Measurements from ENCODE around the gene DAAM1.

The DAAM1 gene

GRCh38 chr14:59189091-59189785 lies 771 bp downstream of the DAAM1 start:
- DNase-seq, result peak; percentile 37

DNA sequence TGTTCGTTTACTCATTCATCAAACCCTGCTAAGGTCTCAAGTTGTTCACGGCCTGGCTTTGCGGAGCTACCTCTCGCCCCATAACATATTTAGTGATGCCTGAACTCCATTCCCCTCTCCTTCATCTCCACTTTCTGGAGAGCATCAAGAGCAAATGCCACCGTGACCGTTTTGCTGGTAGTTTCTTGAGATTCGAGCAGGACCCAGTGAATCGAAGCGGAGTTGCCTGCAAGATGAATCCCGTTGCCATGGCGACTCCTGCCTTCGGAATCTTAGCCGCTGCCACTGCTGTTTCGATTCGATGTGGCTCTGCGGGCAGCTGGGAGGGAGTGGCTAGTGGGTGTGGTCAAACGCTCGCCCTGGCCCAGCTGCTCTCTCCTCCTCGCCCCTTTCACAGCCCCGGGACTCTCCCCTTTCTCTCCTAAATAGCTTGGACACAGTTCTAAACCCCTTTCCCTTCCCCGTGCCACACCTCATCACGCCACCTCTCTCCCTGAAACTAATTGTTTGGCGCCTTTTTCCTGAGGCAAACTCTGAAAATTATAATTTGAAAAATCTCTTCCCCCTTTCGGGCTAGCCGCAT lies 1.4 kb downstream of the DAAM1 start:
- DNase-seq, result peak; percentile 82

- no peak for DNase-seq
These were observed 1.9 kb downstream of the DAAM1 start for GRCh38 chr14:59190372-59190771.

- no peak for DNase-seq
These were observed 7.4 kb downstream of the DAAM1 start for GRCh38 chr14:59195912-59196311.

- DNase-seq, result no peak
These were observed 9.3 kb downstream of the DAAM1 start for GRCh38 chr14:59197695-59198262.

- DNase-seq, result no peak
These were observed 10.7 kb downstream of the DAAM1 start for GRCh38 chr14:59199205-59199604.

DNA sequence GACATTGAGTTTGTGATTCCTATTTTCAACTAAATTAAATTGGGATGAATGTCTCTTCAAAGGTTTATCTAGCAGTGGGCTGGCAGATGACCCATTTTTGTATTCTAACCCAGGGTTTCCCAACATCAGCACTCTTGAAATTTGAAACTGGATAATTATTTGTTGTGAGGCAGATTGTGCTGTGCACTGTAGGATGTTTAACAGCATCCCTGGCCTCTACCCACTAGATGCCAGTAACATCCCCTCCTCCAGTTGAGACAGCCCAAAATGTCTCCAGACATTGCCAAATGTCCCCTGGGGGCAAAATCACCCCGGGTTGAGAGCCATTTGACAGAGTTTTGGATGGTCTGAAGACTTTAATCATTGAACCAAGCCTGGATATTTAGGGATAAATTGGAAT lies 11.1 kb downstream of the DAAM1 start:
- DNase-seq, result no peak

DNA sequence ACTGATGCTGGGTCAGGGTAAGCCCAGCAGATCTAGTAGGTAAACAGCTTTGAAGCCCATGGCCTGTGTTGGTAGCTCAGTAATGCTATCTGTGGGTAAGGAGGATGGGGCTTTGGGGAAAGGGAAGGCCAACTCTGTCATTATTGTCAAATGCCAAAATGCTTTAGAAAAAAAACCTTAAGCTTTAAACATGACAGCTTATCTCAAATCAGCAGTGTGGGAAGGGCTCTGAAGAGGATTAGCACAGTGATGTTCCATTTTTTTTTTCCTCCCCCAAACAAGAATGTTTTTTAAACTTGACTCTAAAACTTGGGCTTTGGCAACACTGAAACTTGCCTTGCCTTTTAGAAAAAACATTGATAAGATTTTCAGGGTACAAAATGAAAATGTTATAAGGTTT lies 11.7 kb downstream of the DAAM1 start:
- no peak for DNase-seq

GRCh38 chr14:59202031-59202430 lies 13.6 kb downstream of the DAAM1 start:
- no peak for DNase-seq

- no peak for DNase-seq
These were observed 15.8 kb downstream of the DAAM1 start for GRCh38 chr14:59204305-59204704.

GRCh38 chr14:59206892-59207291 lies 18.4 kb downstream of the DAAM1 start:
- no peak for DNase-seq

- no peak for DNase-seq
These were observed 19.1 kb downstream of the DAAM1 start for GRCh38 chr14:59207506-59207933.

GRCh38 chr14:59208224-59208814 lies 19.9 kb downstream of the DAAM1 start:
- DNase-seq, result no peak

DNA sequence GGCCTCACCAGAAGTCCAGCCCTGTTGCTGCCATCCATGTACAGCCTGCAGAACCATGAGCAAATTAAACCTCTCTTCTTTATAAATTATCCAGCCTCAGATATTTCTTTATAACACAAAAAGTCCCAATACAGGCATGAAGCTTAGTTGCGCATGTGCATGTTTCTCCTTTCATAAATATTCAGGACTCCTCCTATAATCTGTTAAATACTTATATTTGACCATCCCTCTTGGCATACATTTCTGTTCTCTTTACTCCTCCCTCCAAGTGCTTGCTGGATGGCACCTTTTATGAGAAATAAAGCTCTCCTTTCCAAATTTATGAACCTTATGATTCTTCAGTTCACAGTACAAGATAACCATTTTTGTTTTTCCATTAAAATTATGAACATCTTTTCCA lies 20.5 kb downstream of the DAAM1 start:
- no peak for DNase-seq

DNA sequence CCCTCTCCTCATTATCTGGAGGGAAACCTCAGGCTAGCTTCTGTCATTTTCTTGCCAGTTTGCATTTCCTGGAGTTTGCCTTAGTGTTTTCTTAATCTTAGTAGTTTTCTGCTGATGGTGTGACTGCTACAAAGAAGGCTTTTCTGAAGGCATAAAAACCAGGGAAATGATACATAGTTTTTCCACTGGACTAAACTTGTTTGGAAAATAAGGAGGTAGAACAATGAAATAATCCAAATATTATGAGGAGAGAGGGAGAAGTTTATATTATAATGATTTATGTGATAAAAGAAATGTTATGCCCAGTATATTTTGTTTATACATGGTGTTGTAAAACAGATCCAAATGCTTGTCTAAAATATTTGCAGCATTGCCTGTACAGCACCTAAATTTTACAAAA lies 22.2 kb downstream of the DAAM1 start:
- DNase-seq, result no peak

- DNase-seq, result peak; percentile 60
These were observed 25.2 kb downstream of the DAAM1 start for GRCh38 chr14:59213368-59214315.

- no peak for DNase-seq
These were observed 26.3 kb downstream of the DAAM1 start for GRCh38 chr14:59214702-59215302.

DNA sequence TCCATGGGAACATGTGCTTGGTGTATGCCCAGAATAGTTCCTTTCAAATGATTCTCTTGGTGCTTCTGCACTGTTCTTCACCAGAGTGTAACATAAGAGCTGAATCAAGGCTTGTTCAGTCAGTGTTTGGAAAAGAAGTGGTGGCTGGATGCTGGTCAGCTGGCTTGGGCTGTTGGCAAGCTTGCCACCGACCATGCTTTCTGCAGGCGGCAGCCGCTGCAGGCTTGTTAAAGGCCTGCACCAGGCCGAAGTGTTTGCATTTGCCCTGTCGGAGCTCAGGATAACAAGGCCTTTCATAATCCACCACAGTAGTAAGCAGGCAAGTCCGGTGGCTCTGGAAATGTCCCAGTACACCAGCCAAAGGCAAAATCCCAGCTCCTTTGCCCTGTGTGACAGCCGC lies 26.9 kb downstream of the DAAM1 start:
- peak; percentile 82 for DNase-seq

DNA sequence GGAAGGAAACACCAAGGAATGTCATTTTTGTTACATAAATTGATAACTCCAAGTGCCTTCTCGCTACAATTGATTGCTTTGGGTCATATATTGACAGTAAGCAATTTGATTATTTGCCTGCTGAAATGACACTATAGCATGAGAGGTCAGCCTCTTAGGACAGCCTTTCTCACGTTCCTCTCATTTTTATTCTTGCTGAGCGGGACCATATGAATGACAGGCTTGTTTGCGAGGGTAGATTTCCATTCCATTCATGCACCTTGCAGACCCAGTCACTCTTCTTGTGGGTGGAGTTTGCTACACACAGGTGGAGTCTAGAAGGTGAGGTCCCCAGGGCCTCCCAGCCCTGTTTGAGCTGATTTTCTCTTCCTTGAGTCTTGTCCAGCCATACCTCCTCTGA lies 27.3 kb downstream of the DAAM1 start:
- DNase-seq, result no peak

- DNase-seq, result no peak
These were observed 28.5 kb downstream of the DAAM1 start for GRCh38 chr14:59217011-59217410.

DNA sequence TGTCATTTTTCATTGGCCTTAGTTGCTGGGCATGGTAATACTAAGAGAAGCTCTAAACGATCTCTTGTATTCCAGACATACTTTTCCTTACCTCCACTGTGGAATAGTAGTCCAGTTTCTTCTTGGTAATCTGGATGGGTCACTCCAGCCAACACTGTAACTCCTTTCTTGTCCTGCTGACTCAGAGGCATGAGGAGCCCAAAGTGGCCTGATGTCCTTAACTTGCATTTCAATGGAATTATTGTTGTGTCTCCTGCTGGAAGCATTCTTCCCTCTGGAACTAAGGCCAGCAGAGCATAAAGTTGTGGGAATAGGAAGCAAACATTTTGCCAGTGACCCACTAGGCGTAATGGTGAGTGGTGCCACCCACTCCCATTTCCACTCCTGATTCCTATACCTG lies 33.1 kb downstream of the DAAM1 start:
- DNase-seq, result no peak

DNA sequence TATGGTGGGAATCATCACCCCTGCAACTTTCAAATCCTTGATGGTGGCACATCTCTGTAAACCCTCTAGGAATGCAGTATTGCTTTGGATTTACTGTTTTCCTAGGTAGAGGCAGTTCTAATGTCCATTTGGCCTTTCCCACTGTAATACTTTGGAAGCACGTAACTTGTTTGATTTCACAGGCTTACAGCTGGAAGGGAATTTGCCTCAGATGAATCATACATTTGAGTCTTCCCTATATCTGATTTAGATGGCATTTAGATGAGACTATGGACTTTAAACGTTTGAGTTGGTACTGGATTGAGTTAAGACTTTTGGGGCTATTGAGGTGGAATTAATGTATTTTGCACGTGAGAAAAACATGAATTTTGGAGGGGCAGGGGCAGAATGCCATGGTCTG lies 35.9 kb downstream of the DAAM1 start:
- no peak for DNase-seq

DNA sequence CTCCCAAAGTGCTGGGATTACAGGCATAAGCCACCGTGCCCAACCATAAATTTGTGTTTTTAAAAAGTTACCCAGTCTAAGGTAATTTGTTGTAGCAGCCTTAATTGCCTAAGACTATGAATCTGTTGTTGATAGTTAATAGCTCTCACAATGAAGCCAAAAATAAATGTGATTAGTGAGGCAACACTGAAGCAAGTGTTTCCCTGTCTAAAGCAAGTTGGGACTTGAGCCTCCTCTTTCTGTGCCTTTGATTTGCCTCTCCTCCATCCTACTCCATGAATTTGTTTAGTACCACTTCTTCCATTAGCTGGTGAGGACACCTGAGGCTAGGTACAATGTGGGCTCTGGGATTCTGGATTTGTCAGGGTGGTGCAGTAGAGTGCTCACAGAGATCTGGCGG lies 36.8 kb downstream of the DAAM1 start:
- no peak for DNase-seq
